Kidney glomerular epithelial cell (primary cell): Measurements from ENCODE around the gene TOMM20L.
A peak's percentile ranks its signal among the peaks of the same experiment; 100 is the strongest.

Source experiments
- DNase-seq: peaks from one replicate; lab custom pipeline; 2025; lab: John Stamatoyannopoulos, UW

TOMM20L gene

GRCh38 chr14:58427281-58428117 is 31.8 kb downstream of the TOMM20L start, which contains the start of the genes KIAA0586 and TIMM9:
Gene KIAA0586 (plus strand): TSS chr14:58427719. CDS start chr14:58428265, 546 bp downstream.
Gene TIMM9 (minus strand): TSS chr14:58427531. CDS start chr14:58411945, 15,586 bp downstream.
- peak; percentile 94 for DNase-seq

GRCh38 chr14:58428118-58428683 is 32.5 kb downstream of the TOMM20L start:
- DNase-seq: peak; percentile 11

- peak; percentile 70 for DNase-seq
These were observed 34.4 kb downstream of the TOMM20L start for GRCh38 chr14:58430156-58430555.

- no peak for DNase-seq
These were observed 43.7 kb downstream of the TOMM20L start for GRCh38 chr14:58439476-58439875.

GRCh38 chr14:58444627-58445026 is 48.9 kb downstream of the TOMM20L start:
- no peak for DNase-seq

- no peak for DNase-seq
These were observed 60.0 kb downstream of the TOMM20L start for GRCh38 chr14:58455593-58456265.
